Hematopoietic multipotent progenitor cell treated with erythropoietin and hydrocortisone succinate and interleukin-3 and kit ligand, for 15 days (in vitro differentiated cells): ENCODE data around the gene UBA52.
"Not testable (repeated sequence)": the region's sequence is repeated elsewhere in the genome, so short reads cannot be mapped to it uniquely, and the experiment has no call there.

Experiments used
- DNase-seq: peaks from one replicate; pipeline ENCODE4 v3.0.0-alpha.2; 2015; ENCODE audit warnings: low spot score

The UBA52 gene

DNA sequence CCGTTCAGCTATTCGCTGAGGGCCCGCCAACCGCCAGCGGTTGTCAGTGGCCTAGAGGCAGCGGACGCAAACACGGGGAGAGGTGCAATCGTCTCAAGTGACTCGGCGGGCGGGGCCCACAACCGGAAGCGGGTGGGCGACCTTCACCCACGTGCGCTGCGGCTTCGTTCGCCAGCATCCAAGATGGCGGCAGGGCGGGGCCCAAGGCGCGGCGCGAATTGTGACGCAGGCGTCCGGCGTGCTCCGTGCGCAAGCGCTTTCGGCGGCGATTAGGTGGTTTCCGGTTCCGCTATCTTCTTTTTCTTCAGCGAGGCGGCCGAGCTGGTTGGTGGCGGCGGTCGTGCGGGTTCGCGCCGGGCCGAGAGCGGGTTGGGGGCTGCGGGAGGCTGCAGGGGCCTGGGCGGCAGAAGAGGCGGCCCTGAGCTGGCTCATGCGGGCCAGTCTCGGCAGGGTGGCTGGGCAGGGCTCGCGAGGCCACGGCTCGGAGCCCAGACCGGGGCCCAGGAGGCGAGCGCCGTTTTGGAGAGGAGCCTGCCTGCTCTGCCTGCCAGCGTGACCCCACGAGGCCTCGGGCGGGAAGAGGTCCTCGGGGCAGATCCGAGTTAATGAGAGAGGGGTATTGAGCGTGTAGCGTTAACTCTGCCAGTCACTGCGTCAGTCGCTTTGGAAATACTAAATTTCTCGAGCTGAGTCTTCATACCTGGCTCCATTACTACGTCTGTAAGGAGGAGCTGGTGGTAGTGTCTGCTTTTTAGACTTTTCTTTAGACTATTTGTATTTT is at the start of gene UBA52:
TSS of gene UBA52 (plus strand) at position 294 of the 781 bp plus-strand sequence. CDS start 1,444 bp downstream, outside the sequence.
- DNase-seq = peak; percentile 98

DNA sequence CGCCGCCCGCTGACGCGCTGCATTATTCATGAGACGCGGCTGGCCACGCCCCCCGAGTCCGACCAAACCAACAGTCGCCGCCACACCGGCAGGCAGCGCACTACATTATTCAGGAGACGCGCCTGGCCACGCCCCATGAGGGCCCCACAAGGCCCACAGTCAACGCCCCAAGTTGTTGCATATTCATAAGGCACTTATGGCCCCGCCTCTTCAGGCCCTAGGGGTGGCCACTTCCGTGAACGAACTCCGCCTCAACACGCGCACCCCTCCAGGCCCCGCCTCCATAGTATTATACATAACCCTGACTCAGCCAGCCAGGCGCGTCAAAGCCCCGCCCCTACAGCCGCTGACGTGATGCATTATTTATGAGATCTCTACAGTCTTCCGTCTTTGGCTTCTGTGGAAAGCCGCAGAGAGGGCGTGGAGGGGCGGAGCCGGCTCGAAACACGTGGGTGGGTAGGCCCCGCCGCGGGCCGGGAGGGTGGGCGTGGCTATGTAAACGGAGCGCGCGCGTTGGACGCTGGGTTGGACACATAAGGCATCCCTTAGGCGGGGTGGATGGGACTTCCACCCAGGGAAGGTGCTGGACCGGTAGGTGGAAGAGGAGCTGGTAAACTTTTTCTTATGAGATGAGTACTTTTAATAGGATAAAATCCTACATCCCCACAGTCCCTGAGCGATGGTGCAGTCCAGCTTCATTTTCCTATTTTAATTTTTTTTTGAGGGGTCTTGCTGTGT is 49.4 kb upstream of the UBA52 start:
- peak; percentile 100 for DNase-seq

DNA sequence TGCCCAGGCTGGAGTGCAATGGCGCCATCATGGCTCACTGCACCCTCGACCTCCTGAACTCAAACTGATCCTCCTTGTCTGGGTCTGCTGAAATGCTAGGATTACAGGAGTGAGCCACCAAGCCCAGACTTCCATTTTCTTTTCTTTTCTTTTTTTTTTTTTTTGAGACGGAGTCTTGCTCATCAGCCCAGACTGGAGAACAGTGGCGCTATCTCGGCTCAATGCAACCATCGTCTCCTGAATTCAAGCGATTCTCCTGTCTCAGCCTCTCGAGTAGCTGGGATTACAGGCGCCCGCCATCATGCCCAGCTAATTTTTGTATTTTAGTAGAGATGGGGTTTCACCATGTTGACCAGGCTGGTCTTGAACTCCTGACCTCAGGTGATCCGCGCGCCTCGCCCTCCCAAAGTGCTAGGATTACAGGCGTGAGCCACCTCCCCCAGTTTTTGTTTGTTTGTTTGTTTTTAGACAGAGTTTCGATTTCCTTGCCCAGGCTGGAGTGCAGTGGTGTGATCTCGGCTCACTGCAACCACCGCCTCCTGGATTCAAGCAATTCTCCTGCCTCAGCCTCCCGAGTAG is 48.7 kb upstream of the UBA52 start:
- DNase-seq = not testable (repeated sequence)

DNA sequence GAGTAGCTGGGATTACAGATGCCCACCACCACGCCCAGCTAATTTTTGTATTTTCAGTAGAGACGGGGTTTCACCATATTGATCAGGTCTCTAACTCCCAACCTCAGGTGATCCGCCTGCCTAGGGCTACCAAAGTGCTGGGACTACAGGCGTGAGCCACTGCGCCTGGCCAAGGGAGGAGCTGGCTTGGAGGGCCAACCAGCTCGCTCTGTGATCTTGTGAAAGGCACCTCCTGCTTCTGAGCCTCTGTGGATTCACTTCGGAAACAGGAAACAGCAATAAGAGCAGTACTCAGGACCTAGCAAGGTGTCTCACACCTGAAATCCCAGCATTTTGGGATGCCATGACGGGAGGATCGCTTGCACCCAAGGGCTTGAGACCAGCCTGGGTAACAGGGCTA is 47.8 kb upstream of the UBA52 start:
- DNase-seq = no peak

DNA sequence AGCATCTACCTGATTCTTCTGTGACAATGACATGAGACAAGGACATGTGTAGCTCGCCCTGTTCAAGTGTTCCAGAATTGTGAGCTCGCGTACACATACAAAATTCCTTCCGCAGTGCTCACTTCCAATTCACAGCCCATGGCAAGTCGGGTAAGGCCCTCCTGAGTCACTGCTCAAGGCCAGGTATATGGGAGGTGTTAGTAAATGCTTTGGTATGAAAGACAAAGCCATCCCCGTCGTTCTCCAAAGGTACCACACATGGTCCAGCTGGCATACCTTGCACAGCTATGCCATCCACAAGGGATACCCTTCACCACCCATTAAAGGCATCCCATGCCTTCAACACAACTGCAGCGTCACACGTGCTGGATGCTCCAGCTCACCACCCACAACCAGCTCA is 45.3 kb upstream of the UBA52 start:
- no peak for DNase-seq

DNA sequence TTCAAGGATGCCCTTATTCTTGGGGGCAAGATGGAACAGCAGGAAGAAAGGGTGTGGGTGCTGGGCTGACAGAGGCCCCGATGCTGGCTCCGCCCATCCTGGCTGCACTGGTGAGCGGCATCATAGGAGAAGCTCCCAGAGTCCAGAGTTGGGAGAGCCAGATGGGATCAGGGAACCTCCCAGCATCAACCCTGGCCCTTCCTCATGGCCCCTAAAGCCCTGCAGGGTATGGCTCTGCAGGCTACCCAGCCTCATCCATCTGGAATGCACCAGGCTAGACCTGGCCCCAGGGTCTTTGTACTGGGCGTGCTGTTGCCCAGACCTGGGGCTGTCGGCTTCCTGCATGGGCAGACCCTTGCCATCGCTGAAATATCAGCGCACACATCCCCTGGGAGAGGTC is 41.9 kb upstream of the UBA52 start:
- DNase-seq = no peak

GRCh38 chr19:18531485-18531884 is 40.2 kb upstream of the UBA52 start:
- no peak for DNase-seq

GRCh38 chr19:18532168-18532890 is 39.3 kb upstream of the UBA52 start:
- no peak for DNase-seq

- no peak for DNase-seq
These were observed 38.6 kb upstream of the UBA52 start for GRCh38 chr19:18533058-18533457.

DNA sequence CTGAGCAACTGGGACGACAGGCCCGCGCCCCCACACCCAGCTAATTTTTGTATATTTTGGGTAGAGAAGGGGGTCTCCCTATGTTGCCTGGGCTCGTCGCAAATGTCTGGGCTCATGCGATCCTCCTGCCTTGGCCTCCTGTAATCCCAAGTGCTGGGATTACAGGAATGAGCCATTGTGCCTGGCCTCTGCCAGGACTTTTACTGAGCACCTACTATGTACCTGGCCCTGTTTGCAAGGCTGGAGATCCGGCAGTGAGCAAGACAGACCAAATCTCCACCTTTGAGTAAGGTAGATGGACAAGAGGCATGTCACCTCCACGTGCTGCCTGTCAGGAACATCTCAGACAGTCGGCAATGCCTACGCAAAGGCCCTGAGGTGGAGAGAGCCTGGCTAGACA is 35.2 kb upstream of the UBA52 start:
- no peak for DNase-seq

- DNase-seq = no peak
These were observed 34.2 kb upstream of the UBA52 start for GRCh38 chr19:18537431-18537830.

GRCh38 chr19:18538115-18538514 is 33.5 kb upstream of the UBA52 start:
- no peak for DNase-seq

GRCh38 chr19:18539372-18539771 is 32.3 kb upstream of the UBA52 start:
- no peak for DNase-seq

- DNase-seq = not testable (repeated sequence)
These were observed 31.5 kb upstream of the UBA52 start for GRCh38 chr19:18540200-18540599.

GRCh38 chr19:18541258-18541991 is 30.2 kb upstream of the UBA52 start:
- DNase-seq = peak; percentile 37

DNA sequence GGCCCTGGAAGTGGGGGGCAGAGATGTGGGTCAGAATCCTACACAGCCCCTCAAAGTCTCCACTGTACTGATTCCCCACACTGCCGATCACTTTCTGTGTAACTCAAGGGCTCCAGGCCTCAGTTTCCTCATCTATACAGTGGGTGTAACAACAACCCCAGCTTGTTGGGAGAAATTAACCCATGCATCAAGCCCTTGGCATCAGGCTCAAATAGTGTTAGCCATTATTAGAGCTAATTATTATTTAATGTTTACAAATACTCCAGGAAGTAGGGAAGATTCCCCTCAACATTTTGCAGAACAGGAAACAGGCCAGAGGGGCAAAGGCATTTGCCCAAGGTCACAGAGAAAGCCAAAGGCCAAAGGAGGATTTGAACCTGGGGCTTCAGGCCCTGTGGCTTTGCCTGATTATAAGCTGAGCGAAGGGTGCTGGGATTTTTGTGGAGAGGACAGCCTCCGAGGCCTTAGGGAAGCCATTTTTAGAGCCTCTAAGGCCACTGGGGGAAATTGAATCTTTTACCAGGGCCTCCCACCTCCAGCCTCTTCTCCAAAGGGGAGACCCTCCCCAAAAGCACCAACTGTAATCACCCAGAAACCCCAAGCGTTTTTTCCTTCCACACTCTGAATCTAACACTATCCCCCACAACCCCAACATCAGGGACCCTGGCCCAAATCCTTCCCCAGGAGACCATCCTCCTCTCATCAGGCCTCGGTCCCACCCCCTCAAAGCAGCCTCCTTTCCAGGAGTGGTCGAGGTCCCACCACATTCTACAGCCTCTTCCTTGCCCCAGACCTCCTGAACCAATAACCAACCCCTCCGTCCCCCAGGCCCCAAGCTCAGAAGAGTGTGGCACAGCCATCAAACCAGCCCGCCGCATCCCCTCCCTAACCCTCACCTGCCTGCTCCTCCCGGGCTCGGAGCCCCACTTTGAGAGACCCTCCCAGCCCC is 29.4 kb upstream of the UBA52 start:
- DNase-seq = peak; percentile 40

DNA sequence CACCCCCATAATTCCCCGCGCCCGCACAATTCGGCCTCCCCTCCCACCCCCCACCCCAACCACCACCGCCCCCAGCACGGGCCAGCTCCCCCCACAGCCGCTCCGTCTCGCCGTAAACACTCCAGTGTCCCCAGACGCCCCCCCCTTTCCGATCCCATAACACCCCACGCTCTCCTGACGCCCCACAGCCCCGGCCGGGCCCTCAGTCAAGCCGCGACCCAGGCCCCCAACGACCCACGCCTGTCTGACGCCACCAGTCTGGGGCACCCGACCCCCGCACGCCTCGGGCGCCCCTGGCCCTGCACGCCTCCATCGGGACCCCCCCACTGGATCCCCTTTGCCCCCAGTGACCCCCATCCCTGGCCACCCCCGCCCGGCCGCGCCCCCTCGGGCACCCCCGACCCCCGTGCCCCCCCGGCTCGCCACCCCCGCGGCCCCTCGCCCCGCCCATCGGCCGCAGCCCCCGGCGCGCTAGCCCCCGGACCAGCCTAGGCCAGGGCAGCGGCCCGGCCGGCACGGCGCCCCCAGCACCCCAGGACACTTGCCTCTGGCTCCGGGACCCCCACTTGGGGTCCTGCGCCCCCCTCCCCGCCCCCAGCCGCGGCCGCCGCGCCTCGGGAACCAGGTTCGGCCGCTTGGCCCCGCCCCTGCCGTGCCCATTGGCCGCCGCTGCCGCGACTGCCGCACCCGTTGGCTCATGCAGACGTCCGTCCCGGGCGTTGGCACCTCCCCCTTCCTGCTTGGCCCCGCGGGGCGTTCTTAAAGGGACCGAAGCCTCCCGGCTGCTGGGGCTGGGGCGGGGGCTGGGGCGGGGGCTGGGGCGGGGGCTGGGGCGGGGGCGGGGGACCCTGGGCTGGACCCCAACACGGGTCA is 28.5 kb upstream of the UBA52 start, which contains the start of gene FKBP8:
TSS of gene FKBP8 (minus strand) at position 633 of the 873 bp plus-strand sequence. CDS start 1,603 bp downstream, outside the sequence.
- DNase-seq = peak; percentile 95

DNA sequence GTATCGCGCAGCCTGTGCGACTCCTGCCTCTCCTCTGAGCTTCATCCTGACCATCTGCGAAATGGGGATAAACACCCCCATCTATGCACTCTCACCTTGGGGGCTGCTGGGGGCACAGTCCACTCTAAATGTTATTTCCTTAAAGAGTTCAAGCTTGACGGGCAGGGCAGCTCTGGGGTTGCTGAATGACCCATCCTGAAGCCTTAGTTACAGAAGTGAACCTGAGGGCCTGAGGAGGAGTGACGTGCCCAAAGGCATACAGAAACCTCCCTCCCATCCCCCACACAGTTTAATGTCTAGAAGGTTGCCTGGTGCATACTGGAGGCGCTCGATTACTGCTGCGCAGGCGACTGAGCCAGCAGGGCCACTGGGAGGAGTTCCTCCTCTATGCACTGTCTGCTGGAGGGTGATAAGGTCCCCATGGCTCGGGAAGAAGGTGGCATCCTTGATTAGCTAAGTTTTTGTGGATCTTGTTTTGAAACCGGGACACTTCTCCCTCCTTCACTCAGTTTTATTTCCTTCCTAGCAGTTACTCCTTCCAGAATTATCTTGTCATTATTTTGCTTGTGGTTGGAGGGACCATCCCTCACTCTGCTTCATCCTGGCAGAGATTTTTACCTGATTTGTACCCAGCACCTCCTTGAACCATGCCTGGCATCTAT is 27.7 kb upstream of the UBA52 start:
- DNase-seq = peak; percentile 100

DNA sequence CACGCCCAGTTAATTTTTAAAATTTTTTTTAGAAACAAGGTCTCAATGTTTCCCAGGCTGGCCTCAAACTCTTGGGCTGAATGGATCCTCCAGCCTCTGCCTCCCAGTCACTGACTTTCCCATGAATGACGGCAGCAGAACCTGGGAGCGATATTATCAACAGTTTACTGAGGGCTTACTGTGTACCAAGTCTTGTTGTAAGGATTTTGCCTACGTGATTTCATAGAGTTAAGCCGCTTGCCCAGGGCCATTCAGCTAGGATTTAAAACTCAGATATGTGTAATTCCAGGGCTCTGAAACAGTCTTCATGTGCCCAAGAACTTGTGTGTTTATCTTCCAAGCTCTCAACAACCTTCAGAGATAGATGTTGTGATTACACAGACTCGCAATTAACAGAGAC is 20.0 kb upstream of the UBA52 start:
- no peak for DNase-seq
